ENCODE data around the gene TMOD2.

- no peak for TF ChIP-seq ZNF274 (IDR thresholded peaks at IDR 0.05; ENCODE audit: low read depth, low read length)
- TF ChIP-seq YY1 (IDR thresholded peaks at IDR 0.05; ENCODE audit: insufficient read depth, insufficient read length) = no peak
- no peak for TF ChIP-seq SUZ12 (IDR thresholded peaks at IDR 0.05; ENCODE audit: extremely low read depth, insufficient read depth, insufficient read length)
Measured at GRCh38 chr15:51849860-51850259, 98.5 kb downstream of the TMOD2 start.
